HG02885 (cell line): ENCODE results near the gene SLC11A1.

Source experiments
- ATAC-seq: cut with Tn5 transposase; IDR thresholded peaks from one replicate; pipeline ENCODE4 v1.9.1; 2021; ENCODE audit warnings: mild to moderate bottlenecking; ENCODE audit not compliant: unreplicated experiment, poor library complexity

The SLC11A1 gene

DNA sequence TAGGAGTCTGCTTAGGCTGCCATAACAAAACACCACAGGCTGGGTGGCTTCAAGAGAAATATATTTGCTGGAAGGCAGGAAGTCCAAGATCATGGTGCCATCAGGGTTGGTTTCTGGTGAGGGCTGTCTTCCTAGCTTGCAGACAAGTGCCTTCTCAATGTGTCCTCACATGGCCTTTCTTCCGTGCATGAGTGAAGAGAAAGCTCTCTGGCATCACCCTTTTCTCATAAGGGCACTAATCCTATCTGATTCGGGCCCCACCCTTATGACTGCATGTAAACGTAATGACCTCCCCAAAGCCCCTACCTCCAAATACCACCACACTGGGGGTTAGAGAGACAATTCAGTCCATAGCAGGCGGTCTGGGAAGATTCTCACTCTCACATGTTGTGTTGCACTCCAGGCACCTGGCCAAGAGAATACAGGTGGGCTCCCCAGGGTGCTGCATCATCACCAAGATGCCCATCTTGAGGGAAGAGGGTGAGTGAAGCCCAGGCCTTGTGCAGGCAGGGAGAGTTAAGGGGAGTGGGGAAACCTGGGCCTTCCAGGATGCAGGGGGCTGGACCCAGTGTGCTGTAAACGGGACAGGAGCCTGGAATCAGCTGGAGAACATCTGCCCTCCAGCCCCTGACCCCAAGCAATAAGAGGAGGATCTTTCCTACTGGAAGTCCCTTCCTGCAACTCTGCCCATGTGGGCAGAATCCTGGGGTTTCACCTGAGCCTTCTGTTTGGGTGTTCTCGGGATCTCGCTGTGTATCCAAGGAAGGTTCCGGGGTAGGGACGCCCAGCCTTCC, 15.3 kb upstream of the SLC11A1 start:
- ATAC-seq: no peak

- ATAC-seq: peak; percentile 96
Measured at GRCh38 chr2:218367415-218368149, 14.5 kb upstream of the SLC11A1 start.

DNA sequence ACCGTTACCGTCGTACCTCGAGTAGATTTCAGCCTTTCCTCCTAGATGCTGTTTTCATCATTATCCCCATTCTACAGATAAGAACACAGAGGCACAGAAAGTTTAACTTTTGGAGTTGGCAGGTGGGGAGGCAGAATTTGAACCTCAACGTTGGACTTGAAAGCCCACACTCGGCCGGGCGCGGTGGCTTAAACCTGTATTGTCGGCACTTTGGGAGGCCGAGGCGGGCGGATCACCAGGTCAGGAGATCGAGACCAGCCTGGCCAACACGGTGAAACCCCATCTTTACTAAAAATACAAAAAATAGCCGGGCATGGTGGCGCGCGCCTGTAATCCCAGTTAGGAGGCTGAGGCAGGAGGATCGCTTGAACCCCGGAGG, 13.9 kb upstream of the SLC11A1 start:
- no peak for ATAC-seq

DNA sequence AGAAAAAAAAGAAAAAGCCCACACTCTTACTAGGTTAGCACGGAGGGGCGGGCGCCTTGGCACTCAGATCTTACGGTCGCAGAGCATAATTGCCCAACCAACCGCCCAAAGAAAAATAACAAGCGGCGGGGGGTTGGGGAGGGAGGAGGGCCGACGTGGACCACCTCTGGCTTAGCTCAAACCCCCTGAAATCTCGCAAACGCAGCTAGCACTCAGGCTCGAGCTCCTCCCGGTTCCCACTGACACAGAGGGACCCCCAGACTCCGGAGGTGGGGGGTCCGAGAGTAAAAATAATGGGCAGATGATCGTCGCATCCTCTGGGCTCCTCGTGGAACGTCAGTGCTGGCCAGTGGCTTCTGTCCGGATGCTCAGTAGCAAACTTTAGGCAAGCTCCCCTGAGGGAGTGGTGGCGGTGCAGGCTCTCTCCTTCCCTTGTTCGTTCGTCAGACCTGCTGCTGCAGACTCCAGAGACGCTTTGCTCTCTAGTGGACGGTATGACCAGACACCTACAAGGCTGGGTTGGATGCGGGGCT, 13.4 kb upstream of the SLC11A1 start:
- ATAC-seq: no peak

GRCh38 chr2:218369330-218369729, 12.7 kb upstream of the SLC11A1 start:
- ATAC-seq: no peak

GRCh38 chr2:218370410-218371063, 11.5 kb upstream of the SLC11A1 start:
- no peak for ATAC-seq

DNA sequence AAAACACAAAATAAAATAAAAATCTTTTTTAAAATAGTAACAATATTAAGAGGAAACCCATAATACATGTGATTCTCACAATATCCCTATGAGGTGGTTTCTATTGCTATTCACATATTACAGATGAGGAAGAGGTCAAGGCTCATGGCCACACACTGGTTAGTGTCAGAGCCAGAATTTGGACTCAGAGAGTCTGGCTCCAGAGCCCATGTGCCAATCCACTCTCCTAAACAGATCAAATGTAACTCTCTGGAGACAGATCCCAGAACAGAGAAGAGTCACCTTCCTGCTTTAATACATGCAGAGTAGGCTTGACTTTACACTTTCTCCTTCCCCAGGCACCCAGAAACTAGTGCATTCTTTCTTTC, 10.1 kb upstream of the SLC11A1 start:
- ATAC-seq: no peak

GRCh38 chr2:218374795-218375194, 7.3 kb upstream of the SLC11A1 start:
- ATAC-seq: no peak

- no peak for ATAC-seq
Measured at GRCh38 chr2:218375212-218375611, 6.9 kb upstream of the SLC11A1 start.

DNA sequence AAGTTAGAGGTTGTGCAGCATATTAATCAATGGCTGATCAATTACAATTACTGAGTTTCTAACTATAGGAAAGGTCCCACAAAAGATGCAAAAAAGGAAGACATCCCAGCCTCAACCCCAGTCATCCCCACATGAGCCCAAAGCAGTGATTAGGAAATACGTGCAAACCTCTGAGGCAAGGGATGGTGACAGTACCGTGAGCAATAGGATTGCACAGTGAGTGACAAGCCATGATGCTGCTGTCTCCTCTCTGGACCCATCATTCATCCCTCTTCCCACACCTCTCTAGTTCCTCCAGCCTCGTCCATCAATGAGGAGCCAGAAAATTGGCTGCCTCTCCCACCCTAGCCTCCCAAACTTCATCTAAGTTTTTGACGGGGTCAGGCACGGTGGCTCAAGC, 4.0 kb upstream of the SLC11A1 start:
- no peak for ATAC-seq

- no peak for ATAC-seq
Measured at GRCh38 chr2:218382785-218383184, 712 bp downstream of the SLC11A1 start.

GRCh38 chr2:218383892-218384519, 1.9 kb downstream of the SLC11A1 start:
- no peak for ATAC-seq

DNA sequence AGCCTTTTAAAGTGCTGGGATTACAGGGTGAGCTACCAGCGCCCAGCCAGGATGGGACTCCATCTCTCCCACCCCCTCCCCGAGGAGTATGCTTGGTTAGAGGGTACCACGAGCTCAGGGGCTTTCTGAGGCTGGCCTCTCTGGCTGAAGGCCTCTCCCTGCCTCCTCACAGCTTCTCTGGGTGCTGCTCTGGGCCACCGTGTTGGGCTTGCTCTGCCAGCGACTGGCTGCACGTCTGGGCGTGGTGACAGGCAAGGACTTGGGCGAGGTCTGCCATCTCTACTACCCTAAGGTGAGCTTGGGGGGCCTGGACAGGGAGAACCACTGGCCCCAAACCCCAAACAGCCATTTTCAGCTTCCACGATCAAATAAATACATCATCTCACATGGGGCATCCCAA, 2.9 kb downstream of the SLC11A1 start:
- ATAC-seq: no peak

GRCh38 chr2:218386505-218387368, 4.7 kb downstream of the SLC11A1 start:
- ATAC-seq: no peak

GRCh38 chr2:218387369-218388194, 5.5 kb downstream of the SLC11A1 start:
- no peak for ATAC-seq

GRCh38 chr2:218389333-218390150, 7.5 kb downstream of the SLC11A1 start:
- no peak for ATAC-seq

DNA sequence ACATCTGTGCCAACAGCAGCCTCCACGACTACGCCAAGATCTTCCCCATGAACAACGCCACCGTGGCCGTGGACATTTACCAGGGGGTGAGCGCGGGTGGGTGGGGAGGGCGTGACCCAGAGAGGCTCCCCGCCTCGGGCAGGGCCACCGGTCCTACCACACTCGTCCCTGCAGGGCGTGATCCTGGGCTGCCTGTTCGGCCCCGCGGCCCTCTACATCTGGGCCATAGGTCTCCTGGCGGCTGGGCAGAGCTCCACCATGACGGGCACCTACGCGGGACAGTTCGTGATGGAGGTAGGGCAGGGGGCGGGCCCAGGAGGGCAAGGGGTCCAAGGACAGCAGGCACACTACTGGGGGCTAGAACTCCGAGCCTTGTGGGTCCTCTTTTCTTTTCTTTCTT, 9.1 kb downstream of the SLC11A1 start:
- ATAC-seq: no peak

DNA sequence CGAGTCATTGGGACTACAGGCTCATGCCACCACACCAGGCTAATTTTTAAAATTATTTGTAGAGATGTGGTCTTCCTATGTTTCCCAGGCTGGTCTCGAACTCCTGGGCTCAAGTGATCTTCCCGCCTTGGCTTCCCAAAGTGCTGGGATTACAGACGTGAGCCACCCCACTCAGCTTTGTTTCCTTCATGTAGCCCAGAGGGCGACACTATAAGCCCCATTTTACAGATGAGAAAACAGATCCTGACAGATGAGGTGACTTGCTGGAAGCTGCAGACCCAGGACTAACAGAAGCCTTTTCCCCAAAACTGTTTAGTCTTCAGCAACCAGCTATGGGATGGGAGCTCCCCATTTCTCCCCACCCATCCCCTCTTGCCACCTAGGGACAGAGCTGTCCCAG, 10.4 kb downstream of the SLC11A1 start:
- ATAC-seq: no peak
